ENCODE data around the gene PCBP3.
"Not testable (repeated sequence)": the region's sequence is repeated elsewhere in the genome, so short reads cannot be mapped to it uniquely, and the experiment has no call there.

Gene PCBP3

DNA sequence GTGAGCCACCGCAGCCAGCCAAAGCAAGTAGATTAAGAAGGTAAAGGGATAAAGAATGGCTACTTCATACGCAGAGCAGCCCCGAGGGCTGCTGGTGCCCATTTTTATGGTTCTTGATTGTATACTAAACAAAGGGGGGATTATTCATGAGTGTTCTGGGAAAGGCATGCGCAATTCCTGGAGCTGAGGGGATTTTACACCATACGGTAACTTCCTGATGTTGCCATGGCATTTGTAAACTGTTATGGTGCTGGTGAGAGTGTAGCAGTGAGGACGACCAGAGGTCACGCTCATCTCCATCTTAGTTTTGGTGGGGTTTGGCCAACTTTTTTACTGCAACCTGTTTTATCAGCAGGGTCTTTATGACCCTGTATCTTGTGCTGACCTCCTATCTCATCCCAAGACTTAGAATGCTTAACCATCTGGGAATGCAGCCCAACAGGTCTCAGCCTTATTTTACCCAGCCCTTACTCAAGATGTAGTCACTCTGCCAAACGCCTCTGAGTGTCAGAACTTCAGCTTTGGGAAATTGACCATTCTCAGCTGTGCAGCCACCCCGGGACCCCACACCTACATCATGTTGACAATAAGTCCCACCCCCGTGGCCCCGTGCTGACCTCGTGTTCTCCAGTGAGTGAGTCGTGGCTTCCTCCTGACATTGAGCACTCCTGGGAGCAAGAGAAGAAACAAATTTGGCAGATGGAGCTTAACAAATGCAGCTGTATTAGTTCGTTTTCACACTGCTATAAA lies 188.6 kb downstream of the PCBP3 start:
- FAIRE-seq: no peak

DNA sequence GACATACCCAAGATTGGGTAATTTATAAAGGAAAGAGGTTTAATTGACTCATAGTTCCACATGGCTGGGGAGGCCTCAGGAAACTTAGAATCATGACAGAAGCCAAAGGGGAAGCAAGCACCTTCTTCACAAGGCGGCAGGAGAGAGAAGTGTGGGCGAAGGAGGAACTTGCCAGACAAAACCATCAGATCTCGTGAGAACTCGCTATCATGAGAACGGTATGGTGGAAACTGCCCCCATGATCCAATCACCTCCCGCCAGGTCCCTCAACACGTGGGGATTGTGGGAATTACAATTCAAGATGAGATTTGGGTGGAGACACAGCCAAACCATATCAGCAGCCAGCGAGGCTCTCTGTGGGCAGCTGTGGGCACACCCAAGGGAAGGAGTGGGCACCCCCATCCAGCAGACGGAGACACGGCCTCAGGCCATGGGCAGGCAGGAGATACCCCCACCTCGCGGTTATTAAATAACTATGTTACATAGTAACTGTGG lies 189.3 kb downstream of the PCBP3 start:
- FAIRE-seq: not testable (repeated sequence)

DNA sequence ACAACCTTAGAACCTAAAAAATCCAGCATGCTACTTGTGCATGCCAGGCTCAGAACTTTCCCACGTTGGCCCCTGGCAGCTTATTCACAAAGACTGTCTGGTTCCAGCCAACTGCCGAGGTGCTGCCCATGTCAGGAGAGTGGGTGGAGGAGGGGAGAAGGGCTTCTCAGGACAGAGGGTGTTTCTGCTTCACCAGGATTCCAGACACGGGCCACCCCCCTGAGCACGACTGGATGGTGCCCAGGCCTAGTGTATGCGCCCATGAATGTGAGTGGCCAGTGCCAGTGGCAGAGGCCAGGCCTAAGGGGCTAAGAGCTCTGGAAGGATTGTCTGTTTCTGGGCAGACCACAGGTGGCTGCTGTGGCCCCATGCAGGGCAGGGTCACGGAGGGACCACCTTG lies 189.9 kb downstream of the PCBP3 start:
- no peak for FAIRE-seq

DNA sequence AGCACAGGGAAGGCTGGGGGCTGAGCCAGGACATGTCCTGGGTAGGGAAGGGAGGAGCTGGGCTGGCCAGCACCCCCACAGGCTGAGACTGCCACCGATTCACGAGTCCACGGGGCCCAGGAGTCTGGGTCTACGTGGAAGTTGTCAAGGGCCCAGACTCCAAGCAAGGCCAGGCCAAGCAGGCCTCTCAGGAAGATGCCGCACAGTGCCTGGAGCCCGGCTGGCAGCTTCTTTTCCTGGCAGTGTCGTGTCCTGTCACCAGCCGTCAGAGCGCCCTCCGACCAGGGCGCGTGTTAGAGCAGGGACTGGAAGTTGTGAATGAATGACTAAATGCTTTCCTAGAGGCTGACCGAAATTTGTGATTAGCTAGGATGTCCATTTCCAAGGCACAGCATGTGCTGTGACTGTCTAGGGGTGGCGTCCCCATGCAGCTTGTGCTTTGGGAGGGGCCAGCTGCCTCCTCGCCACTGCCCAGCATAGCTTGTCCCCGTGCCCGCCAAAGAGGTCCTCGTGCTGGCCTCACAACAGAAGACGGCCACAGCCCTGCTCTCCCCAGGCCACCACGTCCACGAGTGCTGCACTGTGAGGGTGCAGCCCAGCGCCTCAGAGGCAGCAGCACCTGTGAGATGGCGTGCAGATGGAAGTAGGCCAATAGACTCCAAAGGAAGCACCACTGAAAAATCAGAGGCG lies 190.6 kb downstream of the PCBP3 start:
- no peak for FAIRE-seq

DNA sequence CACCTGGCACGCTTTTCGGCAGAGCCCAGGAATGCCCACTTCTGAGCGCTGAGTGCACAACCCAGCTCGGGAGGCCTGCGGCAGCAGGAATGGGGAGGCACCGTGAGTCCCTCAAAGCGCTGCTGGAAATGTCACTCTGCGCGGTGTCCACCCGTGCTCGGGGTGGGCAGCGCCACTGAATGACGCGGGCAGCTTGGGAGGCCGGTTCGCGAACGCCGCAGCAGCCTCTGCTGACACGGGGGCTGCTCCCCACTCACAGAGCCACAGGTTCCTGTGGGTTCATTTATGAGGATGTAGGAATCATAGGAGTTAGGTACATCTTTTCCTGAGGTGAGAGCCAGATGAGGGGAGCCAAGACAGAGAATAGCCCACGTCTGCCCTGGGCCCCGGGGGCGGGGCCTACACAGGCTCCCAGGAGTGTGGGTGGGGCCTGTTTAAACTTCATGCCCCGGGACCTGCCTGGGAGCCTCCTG lies 191.3 kb downstream of the PCBP3 start:
- no peak for FAIRE-seq

DNA sequence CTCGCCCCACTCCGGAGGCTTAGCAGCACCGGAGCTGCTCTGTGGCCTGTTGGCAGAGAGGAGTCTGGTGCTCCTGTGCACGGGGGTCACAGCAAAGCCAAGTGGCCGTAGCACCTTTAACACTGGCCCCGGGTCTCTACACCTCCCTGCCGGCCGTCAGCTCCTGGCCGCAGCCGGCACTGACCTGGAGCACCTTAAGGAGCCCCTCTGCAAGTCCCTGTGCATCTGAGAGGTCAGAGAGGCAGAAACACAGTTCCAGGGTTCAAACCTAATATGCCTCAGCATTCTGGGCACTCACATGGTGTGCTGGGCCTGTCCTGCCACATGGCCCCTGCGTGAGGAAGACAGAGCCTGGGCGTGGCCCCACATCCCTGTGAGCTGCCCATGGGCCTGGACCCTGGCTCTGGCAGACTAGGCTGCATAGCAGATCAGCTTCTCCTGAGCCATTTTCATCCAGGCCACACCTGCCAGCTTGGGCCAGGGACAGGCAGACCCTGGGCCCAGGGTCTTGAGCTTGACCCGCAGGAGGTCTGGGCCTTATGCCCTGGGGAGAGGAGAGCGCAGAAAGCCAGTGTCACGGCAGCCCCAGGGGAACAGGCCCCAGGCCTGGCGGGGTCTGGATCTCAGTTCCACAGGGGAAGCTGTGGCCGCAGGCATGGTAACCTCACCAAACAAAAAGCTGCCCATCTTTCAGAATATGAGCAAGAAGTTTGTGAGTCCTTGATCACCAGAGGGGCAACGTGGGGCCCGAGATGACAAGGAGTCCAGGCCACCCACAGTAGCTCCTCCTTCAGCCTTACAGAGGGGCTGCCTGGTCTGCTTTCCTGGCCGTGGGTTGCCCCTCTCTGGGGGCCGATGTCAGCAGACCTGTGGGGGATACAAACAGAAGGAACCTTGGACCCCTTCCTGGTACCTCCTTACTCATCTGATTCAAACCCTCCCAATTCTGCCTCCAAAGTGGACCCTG lies 192.1 kb downstream of the PCBP3 start:
- FAIRE-seq: no peak

DNA sequence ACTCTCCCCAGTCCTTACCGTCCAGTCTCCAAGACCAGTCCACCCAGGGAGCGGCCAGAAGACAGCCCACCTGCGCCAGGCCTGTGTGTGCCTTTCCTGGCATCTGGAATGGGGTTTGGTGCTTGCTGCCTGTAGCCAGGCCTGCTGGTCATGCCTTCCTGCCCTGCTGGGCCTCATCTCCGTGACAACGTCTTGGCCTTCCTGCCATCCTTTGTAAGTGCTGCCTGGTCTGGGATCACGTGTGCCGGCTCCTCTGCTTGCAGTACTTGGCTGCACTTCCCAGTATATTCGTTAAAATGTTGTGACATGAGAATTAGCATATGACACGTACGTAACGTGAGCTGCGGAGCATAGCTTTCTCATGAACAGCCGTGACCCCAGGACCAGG lies 192.7 kb downstream of the PCBP3 start:
- FAIRE-seq: no peak

DNA sequence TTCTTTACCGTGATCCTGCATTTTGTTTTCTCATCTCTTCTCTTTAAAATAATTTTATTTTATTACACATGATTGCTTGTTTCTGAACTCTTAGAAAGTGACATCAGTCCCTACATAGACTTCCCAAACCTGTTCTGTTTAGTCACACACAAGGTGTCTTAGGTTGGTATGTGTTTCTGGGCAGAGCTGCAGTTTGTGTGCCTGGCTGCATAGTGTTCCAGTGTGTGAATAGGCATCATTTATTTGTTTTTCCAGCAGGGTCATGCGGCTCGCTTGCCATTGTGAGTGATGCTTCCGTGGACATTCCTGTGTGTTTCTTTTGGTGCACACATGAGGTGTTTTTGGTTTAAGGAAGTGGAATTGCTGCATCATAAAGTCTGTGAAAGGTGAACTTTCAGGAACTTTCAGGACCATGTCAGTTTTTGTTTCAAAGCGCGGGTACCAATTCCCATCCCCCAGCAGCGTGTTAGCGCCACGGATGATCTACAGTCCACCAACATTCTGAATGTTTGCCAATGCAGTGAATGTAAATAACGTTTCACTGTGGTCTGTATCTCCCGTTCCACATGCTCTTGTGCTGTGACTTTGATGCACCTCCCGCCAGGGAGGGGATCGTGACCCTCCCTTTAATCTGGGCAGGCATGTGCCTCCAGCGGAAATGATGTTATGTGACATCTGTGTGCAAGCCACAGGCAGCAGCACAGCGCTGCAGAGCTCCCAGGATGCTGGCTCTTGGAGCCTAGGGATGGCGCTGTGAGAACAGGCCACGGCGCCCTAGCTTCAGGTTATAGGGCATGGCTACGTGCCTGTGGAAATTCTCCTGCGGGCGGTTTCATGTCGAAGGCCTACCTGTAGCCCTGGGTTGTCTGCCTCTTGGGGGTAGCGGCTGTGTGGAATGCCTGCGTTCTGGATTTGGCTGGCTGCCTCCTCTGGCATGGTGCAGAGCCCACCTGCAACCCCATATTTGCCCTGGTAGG lies 193.5 kb downstream of the PCBP3 start:
- FAIRE-seq: no peak

DNA sequence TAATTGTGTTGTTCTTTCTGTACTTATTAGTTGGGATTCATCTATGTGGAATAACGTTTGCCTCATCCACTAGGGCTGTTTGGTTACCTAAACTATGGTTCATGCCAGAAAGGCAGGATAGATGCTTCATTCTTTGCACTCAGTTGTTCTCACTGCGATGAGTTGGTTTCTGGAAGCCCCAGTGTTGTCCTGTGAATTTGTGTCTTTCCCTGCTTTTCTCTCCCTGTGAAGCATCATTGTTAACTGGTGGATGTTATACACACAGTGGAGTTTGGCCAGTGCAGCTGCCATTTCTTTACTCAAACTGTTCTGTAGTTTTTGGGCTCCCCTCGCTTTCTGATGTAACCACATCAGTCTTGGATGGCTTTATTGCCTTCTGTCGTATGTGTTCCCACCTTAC lies 194.4 kb downstream of the PCBP3 start:
- no peak for FAIRE-seq

DNA sequence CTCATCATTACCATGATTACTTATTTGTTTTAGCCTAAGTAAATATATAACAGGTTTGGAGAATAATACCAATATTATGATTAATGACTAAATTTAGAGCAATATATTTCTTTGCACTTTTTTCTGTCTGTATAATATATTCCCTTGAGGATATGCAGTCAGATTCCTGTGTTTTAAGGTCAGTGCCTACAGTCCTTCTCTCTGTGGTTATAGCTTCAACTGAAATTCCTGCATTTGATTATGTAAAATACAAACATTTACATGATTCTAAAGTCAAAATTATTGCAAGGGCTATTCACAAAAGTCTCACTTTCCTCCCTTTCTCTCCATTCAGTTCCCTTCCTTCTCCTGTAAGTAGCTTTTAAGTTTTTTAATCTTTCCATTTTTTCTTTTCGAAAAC lies 195.1 kb downstream of the PCBP3 start:
- FAIRE-seq: no peak

DNA sequence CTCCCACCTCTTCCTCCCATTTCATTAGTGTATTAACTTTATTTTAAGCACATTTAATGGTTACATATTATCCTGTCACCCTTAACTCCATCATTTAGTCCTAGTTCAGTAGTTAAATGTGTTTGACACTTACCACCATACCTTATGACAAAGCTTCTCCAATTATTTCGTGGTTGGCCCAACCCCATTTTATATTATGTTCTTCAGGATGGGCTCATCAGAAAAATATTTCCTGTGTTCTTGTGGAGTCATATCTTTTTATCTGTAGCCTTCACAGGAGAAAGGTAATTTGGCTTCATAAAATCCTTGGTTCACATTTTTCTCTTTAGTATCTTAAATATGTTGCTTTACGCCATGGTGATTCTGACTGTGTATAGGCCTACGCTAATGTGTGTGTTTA lies 195.7 kb downstream of the PCBP3 start:
- no peak for FAIRE-seq

DNA sequence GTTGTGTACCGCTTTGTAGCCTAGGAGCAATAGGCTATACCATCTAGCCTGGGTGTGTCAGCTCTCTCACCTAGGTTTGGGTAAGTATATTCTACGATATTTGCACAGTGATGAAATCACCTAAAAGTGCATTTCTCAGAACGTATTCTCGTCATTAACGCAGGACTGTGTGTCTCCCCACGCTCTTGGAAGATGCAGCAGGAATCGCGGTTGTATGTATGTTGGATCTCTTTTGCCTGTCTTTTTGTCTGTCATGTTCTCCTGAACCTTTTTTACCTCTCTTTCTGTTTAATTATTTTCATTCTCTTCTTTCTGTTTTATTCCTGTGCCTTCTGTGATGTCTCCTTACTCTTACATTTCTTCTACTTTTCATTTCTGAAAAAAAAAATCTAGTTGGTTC lies 197.5 kb downstream of the PCBP3 start:
- FAIRE-seq: no peak

DNA sequence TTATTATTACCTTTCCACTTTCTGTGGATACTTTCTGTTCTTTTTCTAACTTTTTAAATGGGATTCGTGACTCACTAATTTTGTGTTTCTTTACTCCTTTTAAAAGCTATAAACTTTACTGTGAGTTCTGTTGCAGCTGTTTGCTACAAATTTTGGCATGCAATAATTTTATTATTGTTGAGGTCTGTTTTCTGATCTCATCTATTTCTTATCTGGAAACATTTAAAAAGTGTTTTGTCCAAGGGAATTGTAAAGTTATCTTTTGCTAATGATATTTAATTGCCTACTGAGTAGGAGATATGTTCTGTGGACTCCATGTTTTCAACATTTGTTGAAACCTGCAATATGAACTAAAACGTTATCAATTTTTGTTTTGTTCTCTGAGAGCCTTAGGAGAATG lies 199.9 kb downstream of the PCBP3 start:
- FAIRE-seq: no peak

DNA sequence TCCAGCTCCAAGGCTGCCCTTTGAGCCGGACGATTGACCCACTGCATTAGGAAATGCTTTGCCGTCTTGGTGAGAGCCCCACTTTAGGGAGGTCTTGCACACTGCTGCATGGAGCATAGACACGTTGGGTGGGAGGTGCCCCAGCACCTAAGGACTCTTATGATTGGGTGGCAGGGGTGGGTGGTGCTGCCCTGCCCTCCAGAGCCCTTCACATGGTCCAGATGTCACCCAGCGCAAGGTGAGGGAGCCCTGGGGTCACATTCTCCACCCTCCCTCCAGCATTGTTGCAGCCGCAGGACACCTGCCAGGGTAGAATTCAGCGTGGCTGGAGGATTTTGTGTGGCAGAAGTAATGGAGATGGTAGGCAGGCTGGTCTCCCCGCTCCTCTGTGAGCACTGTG lies 200.7 kb downstream of the PCBP3 start:
- FAIRE-seq: no peak

DNA sequence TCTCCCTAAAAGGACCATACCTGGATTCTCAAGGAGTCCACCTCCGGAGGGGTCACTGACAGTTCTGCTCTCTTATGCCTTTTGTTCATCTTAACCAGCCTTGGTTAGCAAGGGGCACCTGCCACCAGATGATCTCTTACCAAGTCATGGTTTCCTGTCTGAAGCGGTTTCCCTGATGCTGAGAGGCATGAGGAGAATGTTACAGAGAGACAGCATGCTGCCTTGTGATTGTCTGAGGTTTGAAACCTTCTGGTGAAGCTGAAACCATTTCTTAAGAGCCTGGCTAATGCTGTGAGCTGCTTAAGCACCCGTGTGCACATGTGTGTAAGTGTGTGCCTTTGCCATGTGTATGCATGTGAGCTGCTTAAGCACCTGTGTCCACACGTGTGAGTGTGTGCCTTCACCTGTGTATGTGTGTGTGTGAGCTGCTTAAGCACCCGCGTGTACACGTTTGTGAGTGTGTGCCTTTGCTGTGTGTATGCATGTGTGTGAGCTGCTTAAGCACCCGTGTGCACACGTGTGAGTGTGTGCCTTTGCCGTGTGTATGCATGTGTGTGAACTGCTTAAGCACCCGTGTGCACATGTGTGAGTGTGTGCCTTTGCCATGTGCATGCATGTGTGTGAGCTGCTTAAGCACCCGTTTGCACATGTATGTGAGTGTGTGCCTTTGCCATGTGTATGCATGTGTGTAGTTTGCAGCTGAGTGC lies 201.7 kb downstream of the PCBP3 start:
- FAIRE-seq: no peak

DNA sequence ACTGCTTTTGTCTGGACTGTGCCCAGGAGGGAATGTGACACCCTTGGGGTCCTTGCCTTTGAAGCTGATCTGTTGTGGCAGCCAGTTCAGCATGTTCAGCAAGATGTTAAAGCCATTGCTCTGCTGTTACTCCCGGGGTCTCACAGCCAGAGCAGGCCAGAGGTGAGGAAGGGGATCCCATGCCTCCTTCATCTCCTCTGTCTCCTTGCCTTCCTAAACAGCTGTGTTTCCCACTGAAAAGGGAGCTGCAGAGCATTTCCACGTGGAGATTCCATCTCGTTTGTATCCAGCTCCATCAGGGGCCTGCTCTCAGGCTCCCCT lies 202.2 kb downstream of the PCBP3 start:
- no peak for FAIRE-seq

DNA sequence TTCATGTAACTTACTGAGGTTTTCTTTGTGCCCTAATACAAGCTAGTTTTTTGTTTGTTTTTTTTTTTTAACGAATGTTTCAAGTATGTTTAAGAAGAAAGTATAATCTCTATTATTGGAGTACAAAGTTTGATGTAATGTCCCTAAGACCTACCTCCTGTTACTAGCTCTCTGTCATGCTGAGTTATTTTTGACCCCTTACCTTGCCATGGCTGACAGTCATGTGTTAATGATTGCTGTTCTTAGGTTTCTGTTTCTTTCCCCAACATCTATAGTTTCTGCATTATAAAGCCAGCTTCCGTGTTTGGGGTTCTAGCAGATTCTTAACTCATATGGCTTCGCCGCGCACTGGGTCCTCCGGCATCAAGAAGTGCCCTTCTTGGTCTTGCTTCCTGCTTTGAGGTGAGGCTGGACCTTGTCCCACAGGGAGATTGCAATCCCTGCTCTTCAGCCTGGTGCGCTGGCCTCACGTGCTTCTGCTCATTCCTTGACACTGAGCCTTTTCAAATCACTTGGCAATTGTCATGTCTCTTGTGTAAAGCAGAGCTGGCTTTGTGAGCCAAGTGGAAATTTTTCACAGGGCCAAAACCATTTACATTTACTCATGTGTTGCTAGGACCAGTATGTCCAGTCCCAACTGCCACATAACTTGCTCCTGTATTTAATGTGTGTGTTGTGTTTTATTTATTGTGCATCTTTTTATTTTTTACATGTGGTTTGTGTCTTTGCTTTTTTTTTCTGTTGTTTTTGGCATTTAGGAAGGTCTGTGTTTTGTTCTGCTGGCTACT lies 203.0 kb downstream of the PCBP3 start:
- FAIRE-seq: no peak

DNA sequence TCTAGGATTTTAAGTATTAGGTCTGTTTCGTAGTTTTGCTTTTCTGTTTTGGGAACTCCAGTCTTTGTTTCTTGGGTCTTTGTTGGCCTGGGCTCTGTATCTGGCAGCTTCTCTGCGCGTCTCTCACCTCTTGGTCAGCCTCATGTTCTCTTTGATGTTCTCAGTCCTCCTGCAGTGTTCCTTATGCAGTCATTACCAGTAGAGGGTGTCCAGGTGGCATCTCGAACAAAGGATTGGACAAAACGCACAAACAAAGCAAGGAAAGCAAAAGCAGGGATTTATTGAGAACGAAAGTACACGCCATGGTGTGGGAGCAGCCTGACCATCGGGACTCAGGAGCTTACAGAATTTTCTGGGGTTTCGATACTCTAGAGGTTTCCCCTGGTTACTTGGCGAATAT lies 204.3 kb downstream of the PCBP3 start:
- no peak for FAIRE-seq

DNA sequence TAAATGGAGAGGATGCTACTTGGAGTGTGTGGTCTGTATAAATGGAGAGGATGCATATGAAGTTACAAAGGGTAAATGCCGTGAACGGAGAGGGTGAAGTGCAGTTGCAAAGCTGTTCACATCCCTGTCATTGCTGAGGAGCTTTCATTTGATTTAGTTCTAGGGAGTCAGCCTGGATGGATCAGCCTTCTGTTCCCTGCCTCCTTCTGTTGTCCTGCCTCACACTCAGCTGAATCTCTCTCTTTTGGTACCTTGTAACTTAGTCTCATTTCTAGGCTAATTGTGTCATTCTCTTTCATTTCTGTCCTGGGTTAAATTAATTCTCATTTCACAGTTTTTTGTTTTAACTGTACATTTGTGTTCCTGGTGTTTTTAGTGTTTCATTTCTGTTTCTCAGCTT lies 204.8 kb downstream of the PCBP3 start:
- no peak for FAIRE-seq

DNA sequence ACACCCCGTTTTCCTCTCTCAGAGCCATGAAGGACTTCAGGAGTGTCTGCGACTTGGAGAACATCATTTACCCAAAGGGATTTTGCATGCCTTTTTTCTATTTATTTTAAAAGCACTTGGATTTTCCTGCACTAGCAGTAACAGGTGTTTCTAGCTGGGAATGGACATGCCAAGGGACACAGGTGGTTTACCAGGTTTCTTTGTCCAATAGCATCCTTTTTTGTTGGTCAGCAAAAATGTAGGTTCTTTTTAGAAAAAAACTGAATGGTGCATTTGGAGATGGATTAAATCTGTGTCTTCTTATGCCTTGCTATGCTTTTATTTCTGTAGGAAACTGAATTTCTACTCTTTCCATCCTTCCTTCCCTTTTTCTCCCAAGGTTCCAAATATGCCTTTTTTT lies 205.3 kb downstream of the PCBP3 start:
- no peak for FAIRE-seq

DNA sequence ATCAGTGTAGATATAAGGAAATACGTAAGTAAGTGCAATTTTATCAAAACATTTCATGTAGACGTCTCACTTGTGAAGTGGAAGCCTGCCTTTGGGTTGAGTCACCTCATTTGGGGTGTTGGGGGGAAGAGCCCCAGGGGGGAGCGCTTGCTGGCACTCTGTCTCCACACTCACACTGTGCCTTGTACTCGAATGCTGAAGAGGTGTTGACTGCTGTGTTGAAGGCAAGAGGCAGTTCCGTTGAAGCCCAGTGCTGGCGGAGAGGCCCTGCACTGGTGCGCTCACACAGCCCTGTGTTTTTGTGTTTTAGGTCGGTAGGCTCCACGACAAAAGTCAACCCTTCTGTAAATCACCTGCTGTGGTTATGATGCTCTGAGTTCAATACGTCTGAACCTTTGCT lies 206.1 kb downstream of the PCBP3 start:
- no peak for FAIRE-seq

Measured in TTC549 (cell line).